ELF-1 (cell line): Measurements from ENCODE around the gene TGIF2LY.
"Not testable (repeated sequence)": the region's sequence is repeated elsewhere in the genome, so short reads cannot be mapped to it uniquely, and the experiment has no call there.

ENCODE experiments used
- DNase-seq: peaks from one replicate; pipeline ENCODE4 v3.0.0-alpha.2; 2016; ENCODE audit warnings: low read depth, low spot score

Gene TGIF2LY

GRCh38 chrY:3578767-3579166, at the start of gene TGIF2LY:
TGIF2LY (plus strand) TSS chrY:3579067; CDS start chrY:3579245, 178 bp downstream.
- not testable (repeated sequence) for DNase-seq
